Endothelial cell (in vitro differentiated cells): ENCODE data around the gene SEPTIN11. TPM values are rescaled to one million over a fixed set of nuclear protein-coding genes. Genes with fewer than 3 reads are reported as not detected.

ENCODE experiments used
- DNase-seq: peaks from one replicate; pipeline ENCODE4 v3.0.0; 2021; ENCODE audit warnings: low spot score
- H3K27ac Mint-ChIP-seq: one replicate; pipeline ENCODE4 v1.8.0; 2021; ENCODE audit warnings: mixed read lengths, inconsistent platforms; ENCODE audit not compliant: unreplicated experiment
- H3K27me3 Mint-ChIP-seq: one replicate; pipeline ENCODE4 v1.8.0; 2021; ENCODE audit warnings: mild to moderate bottlenecking, moderate library complexity, mixed read lengths, inconsistent platforms; ENCODE audit not compliant: unreplicated experiment
- H3K36me3 Mint-ChIP-seq: one replicate; pipeline ENCODE4 v1.8.0; 2021; ENCODE audit warnings: mild to moderate bottlenecking, low read depth, mixed read lengths, inconsistent platforms; ENCODE audit not compliant: unreplicated experiment
- H3K4me1 Mint-ChIP-seq: one replicate; pipeline ENCODE4 v1.8.0; 2021; ENCODE audit warnings: mild to moderate bottlenecking, mixed read lengths, inconsistent platforms; ENCODE audit not compliant: unreplicated experiment
- H3K4me3 Mint-ChIP-seq: one replicate; pipeline ENCODE4 v1.8.0; 2021; ENCODE audit warnings: mild to moderate bottlenecking, mixed read lengths, inconsistent platforms; ENCODE audit not compliant: unreplicated experiment
- H3K9me3 Mint-ChIP-seq: one replicate; pipeline ENCODE4 v1.8.0; 2021; ENCODE audit warnings: mixed read lengths, inconsistent platforms; ENCODE audit not compliant: unreplicated experiment
- CTCF ChIP-seq: fragments of 200-600 bp; sonication (generic); IDR thresholded peaks from one replicate; pipeline ENCODE4 v1.5.0; 2021; ENCODE audit warnings: antibody characterized with exemption; ENCODE audit not compliant: unreplicated experiment
- total RNA-seq: library from RNA; stranded (reverse); fragmentation: NEBNext Ultra II Directional; extraction: Animal tissue kit (Norgen Biotek cat#: 25700); gene quantifications from one replicate; pipeline ENCODE4 v1.2.1, GENCODE V29; 2021; ENCODE audit not compliant: unreplicated experiment

Gene SEPTIN11
- total RNA-seq, 1 donor from 2014 or later = 331 TPM

- H3K36me3 Mint-ChIP-seq = peaks cover 17% of the 10 kb centered on the region
Measured at GRCh38 chr4:76982638-76983584, 33.4 kb downstream of the SEPTIN11 start.

DNA sequence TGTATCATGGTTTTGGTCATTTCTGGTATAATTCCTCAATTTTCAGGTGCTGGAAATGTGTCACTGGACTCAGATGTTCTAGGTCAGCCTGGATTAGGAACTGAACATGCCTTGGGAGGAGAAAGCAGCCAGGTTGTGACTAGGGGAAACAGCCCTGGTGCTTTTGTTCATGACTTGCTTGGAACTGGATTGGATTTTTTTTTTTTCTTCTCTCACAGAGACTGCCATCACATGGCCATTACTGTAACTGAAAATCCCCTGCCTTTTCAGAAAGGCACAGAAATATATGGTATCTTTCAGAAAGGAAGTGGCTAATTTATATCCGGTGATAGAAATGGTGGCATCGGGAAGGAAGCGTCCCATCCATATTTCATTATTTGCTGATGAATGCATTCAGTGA lies 34.6 kb downstream of the SEPTIN11 start:
- no peaks in the 10 kb centered on the region for H3K9me3 Mint-ChIP-seq
- DNase-seq = no peak
- no peak overlapping the region for H3K27ac Mint-ChIP-seq
- peaks cover 13% of the 10 kb centered on the region for H3K36me3 Mint-ChIP-seq
- H3K4me1 Mint-ChIP-seq = peaks cover 70% of the 10 kb centered on the region
- peak; percentile 25 for TF ChIP-seq CTCF
- no peak overlapping the region for H3K4me3 Mint-ChIP-seq
- H3K27me3 Mint-ChIP-seq = peaks cover 4% of the 10 kb centered on the region

More at GRCh38 chr4:76982638-76983584, 33.4 kb downstream of the SEPTIN11 start:
- Mint-ChIP-seq H3K27me3 (peaks cover 7% of the 10 kb centered on the region), H3K4me1 (peaks cover 82% of the 10 kb centered on the region), H3K4me3 (no peak overlapping the region), H3K27ac (no peak overlapping the region), H3K9me3 (no peaks in the 10 kb centered on the region)
- TF ChIP-seq CTCF = peak; percentile 42
- no peak for DNase-seq

GRCh38 chr4:76984788-76985211 lies 35.2 kb downstream of the SEPTIN11 start:
- Mint-ChIP-seq H3K27ac (no peak overlapping the region), H3K4me1 (peaks cover 64% of the 10 kb centered on the region), H3K4me3 (no peak overlapping the region), H3K36me3 (peaks cover 13% of the 10 kb centered on the region), H3K27me3 (peaks cover 4% of the 10 kb centered on the region), H3K9me3 (no peaks in the 10 kb centered on the region)
- no peak for DNase-seq
- no peak for TF ChIP-seq CTCF

- H3K27me3 Mint-ChIP-seq = peaks cover 4% of the 10 kb centered on the region
- H3K4me1 Mint-ChIP-seq = peaks cover 57% of the 10 kb centered on the region
- H3K36me3 Mint-ChIP-seq = peaks cover 19% of the 10 kb centered on the region
- no peak for TF ChIP-seq CTCF
- DNase-seq = no peak
- no peak overlapping the region for H3K27ac Mint-ChIP-seq
- H3K4me3 Mint-ChIP-seq = no peak overlapping the region
- no peaks in the 10 kb centered on the region for H3K9me3 Mint-ChIP-seq
Measured at GRCh38 chr4:76987153-76987591, 37.6 kb downstream of the SEPTIN11 start.

GRCh38 chr4:76987685-76988084 lies 38.1 kb downstream of the SEPTIN11 start:
- peaks cover 21% of the 10 kb centered on the region for H3K36me3 Mint-ChIP-seq
- H3K9me3 Mint-ChIP-seq = no peaks in the 10 kb centered on the region
- H3K4me3 Mint-ChIP-seq = no peak overlapping the region
- no peak for TF ChIP-seq CTCF
- H3K27me3 Mint-ChIP-seq = peaks cover 4% of the 10 kb centered on the region
- no peak for DNase-seq
- no peak overlapping the region for H3K27ac Mint-ChIP-seq
- H3K4me1 Mint-ChIP-seq = peaks cover 54% of the 10 kb centered on the region
